GM19099 (cell line): ENCODE measurements around the gene ZAP70.

Experiments
- POLR2A ChIP-seq: IDR thresholded peaks from 3 replicates; pipeline ENCODE4 v1.6.1; 2011; ENCODE audit warnings: low read depth; ENCODE audit not compliant: insufficient read length; ENCODE audit errors: extremely low read depth

The ZAP70 gene

DNA sequence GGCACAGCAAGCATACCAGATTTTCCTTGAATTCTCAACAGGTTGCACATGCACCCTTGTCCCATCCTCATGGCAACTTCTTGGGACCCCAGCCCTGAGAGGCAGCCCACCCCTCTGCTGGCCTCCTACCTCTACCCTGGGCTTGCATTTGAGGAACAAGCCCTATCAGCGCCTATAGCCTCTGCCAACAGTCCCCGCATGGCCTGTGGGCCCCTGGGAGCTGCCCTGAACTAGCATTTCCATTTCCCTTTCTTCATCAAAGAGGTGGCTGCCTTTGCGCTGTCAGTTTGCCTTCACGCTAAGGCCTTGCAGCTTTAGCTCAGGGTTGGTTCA lies 5.4 kb upstream of the ZAP70 start:
- TF ChIP-seq POLR2A, result no peak

DNA sequence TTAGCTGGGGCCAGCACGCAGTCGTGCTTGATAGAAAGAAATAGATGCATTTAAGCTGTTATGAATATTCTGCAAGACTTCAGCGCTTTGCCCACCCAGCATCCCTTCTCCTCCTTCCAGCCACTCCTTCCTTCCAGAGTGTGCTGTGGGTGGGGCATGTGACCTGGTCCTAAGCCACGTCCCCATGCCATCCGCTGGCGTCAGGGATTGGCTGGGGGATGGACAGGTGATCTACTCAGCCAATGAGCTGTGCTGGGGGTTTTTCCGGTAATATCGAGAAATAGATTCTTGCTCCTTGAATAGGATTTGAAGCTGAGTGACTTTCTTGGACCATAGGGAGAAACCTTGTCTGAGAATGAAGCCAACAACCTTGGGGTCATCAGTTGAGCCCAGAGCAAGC lies 4.8 kb upstream of the ZAP70 start:
- TF ChIP-seq POLR2A, result no peak

DNA sequence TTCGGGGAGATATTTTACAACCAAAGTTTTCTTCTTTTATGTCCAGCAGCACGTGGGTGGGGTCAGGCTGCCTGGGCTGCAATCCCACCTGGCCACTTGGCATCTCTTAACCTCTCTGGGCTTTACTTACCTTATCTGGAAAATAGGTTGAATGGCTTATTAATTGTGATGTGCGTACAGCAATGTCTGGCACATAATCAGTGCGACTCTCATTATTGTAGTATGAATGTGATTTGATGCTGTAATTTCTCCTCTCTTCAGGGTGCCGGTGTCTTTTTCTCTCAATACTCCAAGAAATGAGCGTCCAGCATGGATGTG lies 2.0 kb upstream of the ZAP70 start:
- no peak for TF ChIP-seq POLR2A

DNA sequence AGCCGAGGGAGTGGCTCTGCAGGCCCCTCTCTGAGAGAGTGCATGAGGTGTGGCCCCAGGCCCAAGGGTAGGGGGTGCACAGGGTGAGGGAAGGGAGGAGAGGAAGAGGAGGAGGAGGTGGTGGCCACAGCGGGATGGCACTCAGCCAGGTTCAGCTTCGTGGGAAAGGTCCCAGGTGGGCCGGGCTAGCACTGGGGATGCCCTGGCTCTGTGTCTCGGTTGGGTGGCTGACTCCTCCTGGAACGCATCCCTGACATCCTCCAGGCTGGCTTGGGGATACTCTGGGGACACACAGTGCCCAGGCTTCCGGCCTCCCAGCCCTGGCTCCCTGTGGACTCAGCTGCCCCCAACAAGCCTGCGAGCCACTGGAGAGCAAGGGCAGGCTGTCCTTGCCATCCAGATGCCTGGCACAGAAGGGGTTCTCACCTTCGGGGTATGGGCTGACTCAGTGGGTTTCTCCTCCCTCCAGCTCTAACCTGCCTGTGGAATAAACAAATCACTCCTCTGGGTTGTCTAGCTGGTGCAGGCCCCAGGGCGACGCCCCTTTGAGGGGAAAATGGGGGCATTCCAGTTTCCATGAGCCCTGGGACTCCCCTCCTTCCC lies 582 bp upstream of the ZAP70 start:
- TF ChIP-seq POLR2A, result no peak

DNA sequence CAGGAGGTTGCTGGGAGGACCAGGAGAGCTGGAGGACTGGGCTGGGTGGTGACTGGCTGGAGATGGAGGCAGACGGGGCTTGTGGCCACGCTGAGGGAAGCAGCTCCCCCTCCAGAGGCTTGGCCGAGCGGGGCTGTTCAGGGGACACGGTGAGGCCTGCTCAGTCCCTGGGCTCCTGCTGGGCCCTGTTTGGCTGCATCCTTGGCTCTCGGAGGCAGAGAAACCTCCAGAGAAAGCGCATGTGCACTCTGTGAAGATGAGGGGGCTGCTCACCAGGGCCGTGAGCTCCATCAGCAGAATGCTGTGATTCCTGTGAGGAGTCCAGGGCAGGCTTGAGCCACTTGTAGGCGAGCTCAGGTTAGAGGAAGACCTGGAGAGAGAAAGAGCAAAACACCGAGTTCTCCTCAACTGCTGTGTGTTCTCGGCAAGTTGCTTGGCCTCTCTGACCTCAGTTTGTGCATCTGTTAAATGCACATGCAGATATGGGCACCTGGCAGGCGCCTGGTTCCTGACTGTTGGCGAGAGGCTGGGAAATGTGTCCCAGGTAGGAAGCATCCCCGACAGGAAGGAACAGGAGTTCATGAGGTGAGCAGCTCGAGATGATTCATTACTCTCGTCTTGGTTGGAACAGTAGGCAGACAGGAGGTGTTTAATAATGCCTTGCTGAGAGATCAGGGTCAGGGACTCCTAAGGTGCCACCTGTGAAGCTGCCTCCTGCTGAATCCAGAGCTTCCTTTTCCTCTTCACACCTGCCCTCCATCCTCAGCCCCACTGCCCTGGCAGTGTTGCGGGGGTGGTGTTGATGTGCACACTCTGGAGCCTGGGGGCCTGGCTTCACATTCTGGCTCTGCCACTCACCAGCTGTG lies 941 bp downstream of the ZAP70 start:
- TF ChIP-seq POLR2A, result no peak

DNA sequence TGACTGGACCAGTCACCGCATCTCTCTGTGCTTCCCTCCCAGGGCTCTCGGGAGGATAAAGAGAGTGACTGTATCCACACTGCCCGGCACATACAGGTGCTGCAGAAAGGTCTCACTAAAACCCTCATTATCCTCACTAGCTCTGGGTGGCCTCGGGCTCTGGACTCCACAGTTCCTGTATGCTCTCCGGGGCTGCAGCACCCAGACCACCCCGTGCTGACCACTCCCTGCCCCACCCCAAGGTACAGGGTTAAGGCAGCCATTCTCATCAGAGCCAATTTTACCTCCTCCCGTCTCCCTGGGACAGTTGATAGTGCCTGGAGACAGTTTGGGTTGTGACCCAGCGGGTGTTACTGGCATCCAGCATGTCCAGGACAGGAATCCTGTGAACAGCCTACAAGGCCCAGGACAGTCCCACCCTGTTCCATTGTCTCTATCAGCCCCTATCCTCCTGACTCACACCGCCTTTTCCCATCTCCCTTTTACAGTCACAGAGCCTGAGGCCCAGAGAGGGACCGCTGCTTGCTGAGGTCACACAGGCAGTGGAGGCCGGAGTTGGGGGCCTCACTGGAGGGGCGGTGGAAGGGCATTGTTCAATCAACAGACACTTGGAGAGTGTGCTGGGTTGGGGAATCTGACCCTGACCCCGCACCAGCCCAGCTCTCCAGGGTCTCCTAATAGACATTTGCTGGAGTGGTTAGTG lies 1.7 kb downstream of the ZAP70 start:
- TF ChIP-seq POLR2A, result no peak

DNA sequence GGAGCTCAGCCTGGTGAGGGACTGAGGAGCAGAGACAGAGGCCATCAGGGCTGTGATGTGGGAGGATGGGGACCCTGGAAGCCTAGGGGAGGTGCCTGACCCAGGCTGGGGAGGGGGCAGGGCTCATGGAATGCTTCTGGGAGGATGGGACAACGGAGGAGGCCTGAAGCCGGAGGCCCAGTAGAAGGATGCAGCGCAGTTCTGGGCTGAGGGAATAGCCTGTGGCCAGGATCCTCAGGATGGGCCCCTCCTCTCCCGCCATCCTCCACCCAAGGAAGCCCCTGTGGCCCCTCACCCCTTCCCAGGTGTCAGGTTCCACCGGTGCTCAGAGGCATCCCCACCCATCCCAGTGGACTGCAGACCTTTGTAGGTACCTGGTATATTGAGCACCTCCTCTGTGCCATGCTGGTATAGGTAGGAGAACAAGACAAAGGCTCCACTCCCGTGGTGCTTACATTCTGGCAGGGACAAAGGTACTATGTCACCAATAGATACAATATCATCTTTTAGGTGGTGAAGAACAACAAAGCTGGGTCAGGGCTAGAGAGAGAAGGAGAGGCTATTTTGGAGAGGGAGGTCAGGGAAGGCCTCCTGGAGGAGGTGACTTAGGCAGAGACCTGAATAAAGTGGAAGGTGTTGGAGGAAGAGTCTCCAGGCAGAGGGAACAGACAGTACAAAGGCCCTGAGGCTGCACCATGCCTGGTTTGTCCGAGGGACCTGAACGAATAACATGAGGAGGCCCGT lies 2.7 kb downstream of the ZAP70 start:
- TF ChIP-seq POLR2A, result no peak

DNA sequence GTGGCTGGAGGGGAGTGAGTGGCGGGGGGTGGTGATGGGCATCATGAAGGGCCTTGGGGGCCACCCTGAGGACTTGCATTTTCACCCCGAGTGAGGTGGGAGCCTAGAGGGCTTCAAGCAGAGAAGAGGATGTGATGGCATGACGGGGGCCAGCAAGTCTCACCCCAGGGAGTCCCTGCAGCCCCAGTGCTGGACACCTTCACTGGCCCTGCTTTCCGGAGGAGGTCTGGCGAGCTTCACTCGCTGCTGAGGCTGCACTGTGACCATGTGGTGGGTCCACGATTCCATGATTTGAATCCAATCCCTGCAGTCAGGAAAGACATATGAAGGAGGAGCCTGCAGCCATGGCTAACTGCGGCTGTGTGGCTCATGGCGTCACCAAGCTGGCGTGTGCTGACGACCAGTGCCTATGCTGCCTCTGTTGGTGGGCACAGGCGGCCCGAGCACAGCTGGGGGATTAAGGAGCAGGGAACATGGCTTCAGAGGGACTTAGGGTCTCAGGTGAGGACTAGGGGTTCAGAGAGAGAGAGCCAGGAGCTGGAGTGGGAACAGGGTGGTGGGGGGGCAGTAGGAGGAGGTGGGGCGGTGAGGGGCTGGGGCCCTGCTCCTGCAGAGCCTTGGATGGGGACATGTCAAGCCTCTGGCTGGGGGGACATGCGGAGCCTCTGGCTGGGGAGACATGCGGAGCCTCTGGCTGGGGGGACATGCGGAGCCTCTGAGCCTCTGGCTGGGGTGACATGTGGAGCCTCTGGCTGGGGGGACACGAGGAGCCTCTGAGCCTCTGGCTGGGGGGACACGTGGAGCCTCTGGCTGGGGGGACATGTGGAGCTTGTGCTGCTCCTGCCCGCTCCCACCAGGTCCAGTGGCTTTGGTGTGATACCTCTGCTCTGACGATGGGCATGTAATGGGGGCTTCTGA lies 3.6 kb downstream of the ZAP70 start:
- no peak for TF ChIP-seq POLR2A

DNA sequence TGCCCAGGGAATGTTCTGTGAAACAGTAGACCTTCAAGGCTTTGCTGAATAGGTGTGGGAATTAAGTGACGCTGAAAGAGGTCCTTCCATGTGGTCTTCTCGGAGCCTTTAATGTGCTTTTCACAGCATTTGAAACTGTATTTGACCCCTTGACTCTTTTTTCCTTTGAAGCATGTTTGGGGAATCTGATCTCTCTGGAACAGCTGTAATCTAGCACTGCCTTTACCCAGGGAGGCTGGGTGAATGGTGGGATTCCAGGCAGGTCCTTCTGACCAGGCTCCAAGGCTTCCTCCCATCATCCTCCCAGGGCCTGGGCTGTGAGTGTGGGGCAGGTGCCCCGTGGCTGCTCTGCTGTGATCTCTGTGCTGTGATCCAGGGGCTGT lies 4.2 kb downstream of the ZAP70 start:
- TF ChIP-seq POLR2A, result no peak

DNA sequence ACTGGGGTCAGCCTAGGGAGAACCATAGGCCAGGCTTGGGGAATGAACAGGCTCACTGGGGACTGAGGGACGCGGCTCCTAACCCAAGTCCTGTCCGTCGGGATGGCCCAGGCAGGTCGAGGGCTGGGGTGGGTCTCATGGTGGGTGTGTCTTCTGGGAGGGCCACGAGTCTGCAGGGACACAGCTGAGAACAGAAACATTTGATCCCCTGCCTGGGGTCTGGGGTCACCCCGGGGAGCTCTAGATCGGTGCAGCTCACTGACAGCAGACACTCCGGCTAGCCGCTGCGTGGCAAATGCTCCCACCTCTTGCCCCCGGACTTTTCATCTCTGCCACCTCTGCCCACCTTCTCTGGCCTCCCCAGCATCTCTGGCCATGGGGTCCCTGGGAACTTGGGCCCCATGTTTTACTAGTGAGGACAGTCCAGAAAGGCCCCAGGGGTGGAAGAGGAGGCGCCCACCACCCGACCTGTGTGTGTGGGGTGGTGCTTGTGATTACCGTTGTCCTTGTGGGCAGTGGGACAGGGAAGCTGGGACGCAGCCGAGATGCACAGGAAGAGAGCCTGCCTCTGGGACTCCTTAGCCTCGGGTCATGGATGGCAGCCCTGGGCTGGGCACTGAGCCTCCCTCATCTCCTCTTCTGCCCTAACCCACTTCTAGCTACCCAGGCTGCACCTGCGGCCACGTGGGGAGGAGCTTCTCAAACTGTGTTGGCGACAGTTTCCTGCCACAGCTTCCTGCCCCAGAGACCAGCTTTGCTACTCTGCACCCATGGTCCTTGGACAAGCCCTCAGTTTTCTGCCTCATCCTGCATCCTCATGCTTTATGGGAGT lies 4.9 kb downstream of the ZAP70 start:
- peak; percentile 39 for TF ChIP-seq POLR2A

DNA sequence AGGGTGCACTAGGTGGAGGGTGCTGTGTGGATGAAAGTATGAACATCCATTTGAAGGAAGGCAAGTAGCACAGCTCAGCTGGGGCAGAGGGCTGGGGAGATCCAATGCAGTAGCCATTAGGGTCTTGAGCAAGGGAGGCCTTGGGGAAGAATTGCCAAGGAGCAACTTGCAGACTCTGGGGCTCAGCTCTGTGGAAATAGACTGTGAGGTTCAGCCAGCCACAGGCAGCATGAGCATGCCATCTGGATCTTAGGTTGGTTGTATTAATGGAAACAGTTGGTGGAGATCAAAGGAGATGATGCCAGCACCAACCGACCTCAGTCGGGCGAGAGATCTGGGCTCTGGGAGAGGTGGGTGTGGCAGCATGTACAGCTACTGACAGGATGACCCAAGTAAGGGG lies 5.6 kb downstream of the ZAP70 start:
- TF ChIP-seq POLR2A, result no peak

DNA sequence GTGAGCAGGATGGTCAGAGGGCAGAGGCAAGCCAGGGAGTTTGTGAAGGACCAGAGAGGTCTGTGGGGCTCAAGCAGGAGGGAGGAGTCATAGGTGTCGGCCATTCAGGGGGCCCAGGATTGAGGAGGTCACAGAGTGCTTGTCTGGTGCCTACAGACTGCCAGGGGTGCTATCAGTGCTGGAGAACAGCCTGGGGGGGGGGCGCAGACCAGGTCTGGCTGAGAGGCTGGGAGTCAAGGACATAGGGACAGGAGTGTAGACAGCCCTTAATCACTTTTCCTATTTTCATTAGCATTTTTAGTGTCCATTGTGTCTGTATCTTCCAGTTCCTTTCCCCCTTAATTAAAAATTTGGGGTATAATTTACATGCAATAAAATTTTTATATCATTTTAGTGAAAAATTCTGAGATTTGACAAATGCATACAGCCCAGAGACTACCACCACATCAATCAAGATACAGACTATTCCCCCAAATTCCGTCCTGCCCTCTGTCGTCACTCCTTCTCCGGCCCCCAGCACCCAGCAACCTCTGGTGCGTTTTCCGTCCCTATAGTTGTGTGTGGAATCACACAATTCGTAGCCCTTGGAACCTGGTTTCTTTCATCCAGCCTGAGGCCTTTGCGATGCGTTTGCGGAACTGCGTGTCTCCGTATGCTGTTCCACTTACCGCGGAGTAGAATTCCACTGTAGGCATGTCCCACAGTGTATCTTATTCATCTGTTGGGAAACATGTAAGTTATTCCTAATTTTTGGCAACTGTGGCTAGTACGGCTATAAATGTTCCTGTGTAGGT lies 6.2 kb downstream of the ZAP70 start:
- TF ChIP-seq POLR2A, result no peak

DNA sequence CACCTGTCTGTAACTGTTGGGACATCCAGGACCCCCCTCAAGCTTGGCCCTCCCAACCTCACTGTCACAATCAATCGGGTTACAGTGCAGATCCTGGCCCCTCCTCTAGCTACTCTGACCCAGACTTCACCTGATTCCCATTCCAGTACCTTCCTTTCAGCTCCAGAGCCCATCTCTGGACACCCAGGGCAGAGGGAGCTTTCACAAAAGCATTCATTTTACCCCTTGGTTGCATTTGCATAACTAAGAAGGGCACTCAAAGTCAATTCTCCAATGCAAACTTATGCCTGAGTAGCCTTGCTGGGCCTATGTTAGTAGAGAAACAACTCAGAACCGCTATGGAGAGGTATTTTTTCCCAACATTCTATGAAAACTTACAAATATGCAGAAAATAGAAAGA lies 7.4 kb downstream of the ZAP70 start:
- no peak for TF ChIP-seq POLR2A
